GM12878 (cell line): ENCODE data around the gene ZNF341. TPM values are rescaled to one million over a fixed set of nuclear protein-coding genes. Genes with fewer than 3 reads are reported as not detected.

ENCODE experiments used
- ATAC-seq: fragments of 200-7000 bp; cut with Tn5 transposase; 3 replicates; pipeline ENCODE4 v1.9.1; 2020; ENCODE audit warnings: mild to moderate bottlenecking, moderate library complexity
- BruUV-seq: library from RNA; stranded (reverse); fragments of 400-500 nt; replicated peaks from 2 replicates; lab custom pipeline; 2021; lab: Mats Ljungman, UMichigan
- CTCF ChIA-PET: fragments of 300-600 bp; sonication (Branson Sonifier 250); formaldehyde crosslinking; extraction: SDS; loops from one replicate; lab custom pipeline; 2021; ENCODE audit warnings: inconsistent platforms; lab: Yijun Ruan, JAX
- POLR2A ChIA-PET: fragments of 350-600 bp; formaldehyde crosslinking; extraction: SDS; loops from one replicate; lab custom pipeline; 2021; ENCODE audit warnings: inconsistent platforms; lab: Charles Lee
- RAD21 ChIA-PET: fragments of 300-600 bp; sonication (Branson Sonifier 250); formaldehyde crosslinking; loops from one replicate; lab custom pipeline; 2023; ENCODE audit warnings: antibody characterized with exemption; ENCODE audit not compliant: unreplicated experiment; lab: Charles Lee
- SMC1A ChIA-PET: fragments of 300-600 bp; sonication (Branson Sonifier 250); formaldehyde crosslinking; loops from one replicate; lab custom pipeline; 2023; ENCODE audit not compliant: unreplicated experiment, uncharacterized antibody; lab: Charles Lee
- DNase-seq: peaks from one replicate; pipeline ENCODE4 v3.0.0-alpha.2; 2011; ENCODE audit warnings: low read depth, low spot score
- FAIRE-seq: peaks from 3 replicates; lab custom pipeline; 2011; peaks lifted over from hg19 to GRCh38; lab: Jason Lieb, UNC
- H2AFZ ChIP-seq: 2 replicates; pipeline ENCODE4 v1.6.0; 2011; ENCODE audit warnings: low read depth, low read length, control low read depth; ENCODE audit not compliant: control insufficient read depth
- H3K27ac ChIP-seq: 2 replicates; pipeline ENCODE4 v1.5.1; 2011; ENCODE audit warnings: control low read depth; ENCODE audit not compliant: control insufficient read depth, insufficient read depth
- H3K27me3 ChIP-seq, 2 experiments: replicated peaks in 1 of 2; 2 replicates each; pipeline versions ENCODE4 v1.6.0 to v1.6.1; 2011; ENCODE audit warnings: low read length in 1 of 2; ENCODE audit not compliant: control insufficient read depth in 2 of 2, insufficient read depth in 2 of 2
- H3K36me3 ChIP-seq, 2 experiments: 2 replicates each; pipeline ENCODE4 v1.5.1; 2011; ENCODE audit warnings: low read length in 1 of 2; ENCODE audit not compliant: control insufficient read depth in 2 of 2, insufficient read depth in 2 of 2
- H3K4me1 ChIP-seq: 2 replicates; pipeline ENCODE4 v1.6.1; 2011; ENCODE audit warnings: mild to moderate bottlenecking, low read length, moderate library complexity, mixed read lengths; ENCODE audit not compliant: control insufficient read depth, insufficient read depth
- H3K4me2 ChIP-seq: 2 replicates; pipeline ENCODE4 v1.6.0; 2011; ENCODE audit warnings: control low read depth; ENCODE audit not compliant: control insufficient read depth, insufficient read depth
- H3K4me3 ChIP-seq: fragments of 200-600 bp; sonication (generic); 2 replicates; pipeline ENCODE4 v1.5.1; 2016
- H3K79me2 ChIP-seq: 2 replicates; pipeline ENCODE4 v1.6.0; 2011; ENCODE audit warnings: low read length; ENCODE audit not compliant: control insufficient read depth, insufficient read depth
- H3K9ac ChIP-seq: 2 replicates; pipeline ENCODE4 v1.8.0; 2011; ENCODE audit warnings: low read length, control low read depth, mixed read lengths; ENCODE audit not compliant: control insufficient read depth, insufficient read depth
- H3K9me3 ChIP-seq: replicated peaks from 3 replicates; pipeline ENCODE4 v1.5.1; 2011; ENCODE audit warnings: mild to moderate bottlenecking, low read length; ENCODE audit not compliant: control insufficient read depth, insufficient read depth
- H4K20me1 ChIP-seq: 2 replicates; pipeline ENCODE4 v1.6.0; 2011; ENCODE audit not compliant: control insufficient read depth, insufficient read depth
- FOXK2 ChIP-seq: fragments of 450-650 bp; IDR thresholded peaks from 2 replicates; pipeline ENCODE4 v1.6.1; 2017; ENCODE audit warnings: mild to moderate bottlenecking, moderate library complexity
- POLR2AphosphoS2 ChIP-seq: IDR thresholded peaks from 2 replicates; pipeline ENCODE4 v1.6.1; 2011; ENCODE audit warnings: low read depth, mild to moderate bottlenecking, low read length, improper control_type of control experiment, moderate library complexity
- POU2F2 ChIP-seq: IDR thresholded peaks from 3 replicates; pipeline ENCODE4 v1.6.1; 2011; ENCODE audit warnings: low read depth, mild to moderate bottlenecking, low read length, borderline replicate concordance
- SMC3 ChIP-seq: IDR thresholded peaks from 2 replicates; pipeline ENCODE4 v1.6.1; 2011; ENCODE audit warnings: low read length, improper control_type of control experiment, borderline replicate concordance
- SPI1 ChIP-seq: IDR thresholded peaks from 2 replicates; pipeline ENCODE4 v1.6.1; 2011; ENCODE audit warnings: low read depth, mild to moderate bottlenecking, low read length, moderate library complexity, borderline replicate concordance; ENCODE audit not compliant: insufficient read depth
- TARDBP ChIP-seq: IDR thresholded peaks from 2 replicates; pipeline ENCODE4 v1.6.1; 2016; ENCODE audit warnings: borderline replicate concordance
- YBX1 ChIP-seq: fragments of 450-650 bp; IDR thresholded peaks from 2 replicates; pipeline ENCODE4 v1.6.1; 2016; ENCODE audit warnings: antibody characterized with exemption
- WGBS: methylation state at CpG from one replicate; pipeline ENCODE4 v1.1.6; 2016; ENCODE audit warnings: low lambda C conversion rate; ENCODE audit not compliant: insufficient replicate concordance, insufficient coverage; ENCODE audit errors: missing lambda C conversion rate; 5-methylcytosine and 5-hydroxymethylcytosine counted together
- in situ Hi-C: fragments of 300-500 bp; cut with MboI; formaldehyde crosslinking; loops from 9 replicates; pipeline ENCODE4 v1.14.3; 2018; ENCODE audit warnings: mixed read lengths
- intact Hi-C: fragments of 100-400 bp; cut with micrococcal nuclease; formaldehyde crosslinking; loops from one replicate; pipeline ENCODE4 v1.14.2; 2022; ENCODE audit not compliant: unreplicated experiment
- polyA plus RNA-seq, 11 experiments: library from polyadenylated mRNA; depleted of rRNA in 4 of 11; unstranded in 6 of 11; stranded (reverse) in 5 of 11; fragments of >200 nt; fragmentation: Nextera tagmentation in 4 of 11; fragmentation: Illumina TruSeq in 1 of 11; extraction: Ambion mirVana in 4 of 11; extraction: Trizol in 1 of 11; gene quantifications; 1 replicate in 1 of 11; 2 replicates in 10 of 11; pipeline versions ENCODE4 v1.2.1 to v1.2.3, GENCODE V29; 2011 to 2016; ENCODE audit warnings: inconsistent platforms in 2 of 11, missing spikeins in 2 of 11, low read depth in 1 of 11
- total RNA-seq, 4 experiments: library from RNA; depleted of rRNA in 3 of 4; stranded (reverse); fragments of >200 nt in 3 of 4; fragmentation: Illumina TruSeq in 1 of 4; extraction: Trizol in 1 of 4; gene quantifications; 2 replicates each; pipeline versions ENCODE4 v1.2.1 to v1.2.3, GENCODE V29; 2013 to 2021
- TF ChIP-seq, protein P1 (sequence below): fragments of 450-650 bp; IDR thresholded peaks from 2 replicates; pipeline ENCODE4 v1.6.1; 2017; ENCODE audit warnings: mild to moderate bottlenecking, low read depth, inconsistent platforms; ENCODE audit not compliant: poor library complexity, severe bottlenecking
- TF ChIP-seq, protein P2 (sequence below): fragments of 450-650 bp; formaldehyde crosslinking; IDR thresholded peaks from 2 replicates; pipeline ENCODE4 v1.4.0; 2020; ENCODE audit warnings: mild to moderate bottlenecking, moderate library complexity
- TF ChIP-seq, protein P3 (sequence below): fragments of 450-650 bp; IDR thresholded peaks from 2 replicates; pipeline ENCODE4 v1.6.1; 2018; ENCODE audit warnings: mild to moderate bottlenecking, low read depth, moderate library complexity; ENCODE audit not compliant: partially characterized antibody
- TF ChIP-seq, protein P4 (sequence below): fragments of 450-650 bp; IDR thresholded peaks from 2 replicates; pipeline ENCODE4 v1.6.1; 2016; ENCODE audit warnings: mild to moderate bottlenecking
- TF ChIP-seq, protein P5 (sequence below): IDR thresholded peaks from 2 replicates; pipeline ENCODE4 v1.6.1; 2012; ENCODE audit warnings: low read depth, low read length, improper control_type of control experiment

Gene ZNF341
- total and polyA plus RNA-seq, 10 of the 15 experiments (the other 5 are each of a cell fraction or from before 2014, with no cell fraction given), result 0.18 to 5.0 (median 2.6) TPM

DNA sequence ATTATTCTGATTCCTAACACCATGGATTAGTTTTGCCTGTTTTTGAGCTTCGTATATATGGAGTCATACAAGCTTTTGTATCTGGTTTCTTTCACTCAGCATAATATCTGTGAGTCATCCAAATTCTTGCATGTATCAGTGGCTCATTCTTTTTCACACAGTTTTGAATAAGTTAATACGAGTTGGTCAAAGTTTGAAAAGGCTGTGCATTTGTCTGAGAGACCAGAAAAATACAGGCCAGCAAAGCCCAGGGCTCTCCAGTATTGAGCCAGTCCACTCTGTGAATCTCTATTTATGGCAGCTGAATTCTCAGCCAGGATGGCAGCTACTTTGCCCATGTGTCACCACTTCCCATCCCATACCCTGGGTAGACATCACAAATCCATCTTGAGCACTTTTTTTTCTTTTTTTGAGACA, 72.1 kb downstream of the ZNF341 start (continued):
- TF ChIP-seq, protein P1, sequence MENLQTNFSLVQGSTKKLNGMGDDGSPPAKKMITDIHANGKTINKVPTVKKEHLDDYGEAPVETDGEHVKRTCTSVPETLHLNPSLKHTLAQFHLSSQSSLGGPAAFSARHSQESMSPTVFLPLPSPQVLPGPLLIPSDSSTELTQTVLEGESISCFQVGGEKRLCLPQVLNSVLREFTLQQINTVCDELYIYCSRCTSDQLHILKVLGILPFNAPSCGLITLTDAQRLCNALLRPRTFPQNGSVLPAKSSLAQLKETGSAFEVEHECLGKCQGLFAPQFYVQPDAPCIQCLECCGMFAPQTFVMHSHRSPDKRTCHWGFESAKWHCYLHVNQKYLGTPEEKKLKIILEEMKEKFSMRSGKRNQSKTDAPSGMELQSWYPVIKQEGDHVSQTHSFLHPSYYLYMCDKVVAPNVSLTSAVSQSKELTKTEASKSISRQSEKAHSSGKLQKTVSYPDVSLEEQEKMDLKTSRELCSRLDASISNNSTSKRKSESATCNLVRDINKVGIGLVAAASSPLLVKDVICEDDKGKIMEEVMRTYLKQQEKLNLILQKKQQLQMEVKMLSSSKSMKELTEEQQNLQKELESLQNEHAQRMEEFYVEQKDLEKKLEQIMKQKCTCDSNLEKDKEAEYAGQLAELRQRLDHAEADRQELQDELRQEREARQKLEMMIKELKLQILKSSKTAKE, result no peak
- TF ChIP-seq YBX1 (no peak), SPI1 (no peak), FOXK2 (no peak)
- TF ChIP-seq, all 136 proteins: peak for 0

DNA sequence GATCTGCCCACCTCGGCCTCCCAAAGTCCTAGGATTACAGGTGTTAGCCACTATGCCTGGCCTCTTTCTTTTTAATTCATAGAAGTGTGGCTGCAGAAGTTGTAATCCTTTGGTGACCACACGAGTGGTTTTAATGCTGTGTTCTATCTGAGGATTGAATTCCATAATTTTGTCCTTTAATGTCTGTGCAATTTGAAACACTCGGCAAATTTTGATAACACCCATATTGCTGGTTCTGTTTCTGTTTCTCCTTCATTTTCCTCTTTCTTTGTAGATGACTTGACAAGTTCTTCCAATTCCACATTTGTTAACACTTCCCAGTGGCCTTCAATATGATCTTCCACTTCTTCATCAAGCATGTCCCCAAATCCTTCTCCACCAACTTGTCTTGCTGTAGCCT, 76.6 kb downstream of the ZNF341 start:
- in situ Hi-C loops (no loop called here), intact Hi-C loops (no loop called here)
- POLR2A ChIA-PET, result no interaction called here
- Histone ChIP-seq H3K4me2 (no peak overlapping the region), H3K4me3 (no peak overlapping the region), H3K79me2 (peaks cover 22% of the 10 kb centered on the region), H3K27ac (no peak overlapping the region), H3K4me1 (no peaks in the 10 kb centered on the region), H4K20me1 (no peaks in the 10 kb centered on the region), H3K27me3 (no peaks in the 10 kb centered on the region), H3K9ac (no peak overlapping the region), H2AFZ (no peak overlapping the region), H3K9me3 (no peaks in the 10 kb centered on the region), H3K36me3 (no peaks in the 10 kb centered on the region)
- RAD21 ChIA-PET, result no interaction called here
- SMC1A ChIA-PET, result no interaction called here
- CTCF ChIA-PET, result no interaction called here
- ATAC-seq (no peak), DNase-seq (no peak), FAIRE-seq (no peak)
- 56% methylated on average over 3 of the region's 3 CpGs for WGBS
- BruUV-seq, result no TSS peak
- TF ChIP-seq, protein P2, sequence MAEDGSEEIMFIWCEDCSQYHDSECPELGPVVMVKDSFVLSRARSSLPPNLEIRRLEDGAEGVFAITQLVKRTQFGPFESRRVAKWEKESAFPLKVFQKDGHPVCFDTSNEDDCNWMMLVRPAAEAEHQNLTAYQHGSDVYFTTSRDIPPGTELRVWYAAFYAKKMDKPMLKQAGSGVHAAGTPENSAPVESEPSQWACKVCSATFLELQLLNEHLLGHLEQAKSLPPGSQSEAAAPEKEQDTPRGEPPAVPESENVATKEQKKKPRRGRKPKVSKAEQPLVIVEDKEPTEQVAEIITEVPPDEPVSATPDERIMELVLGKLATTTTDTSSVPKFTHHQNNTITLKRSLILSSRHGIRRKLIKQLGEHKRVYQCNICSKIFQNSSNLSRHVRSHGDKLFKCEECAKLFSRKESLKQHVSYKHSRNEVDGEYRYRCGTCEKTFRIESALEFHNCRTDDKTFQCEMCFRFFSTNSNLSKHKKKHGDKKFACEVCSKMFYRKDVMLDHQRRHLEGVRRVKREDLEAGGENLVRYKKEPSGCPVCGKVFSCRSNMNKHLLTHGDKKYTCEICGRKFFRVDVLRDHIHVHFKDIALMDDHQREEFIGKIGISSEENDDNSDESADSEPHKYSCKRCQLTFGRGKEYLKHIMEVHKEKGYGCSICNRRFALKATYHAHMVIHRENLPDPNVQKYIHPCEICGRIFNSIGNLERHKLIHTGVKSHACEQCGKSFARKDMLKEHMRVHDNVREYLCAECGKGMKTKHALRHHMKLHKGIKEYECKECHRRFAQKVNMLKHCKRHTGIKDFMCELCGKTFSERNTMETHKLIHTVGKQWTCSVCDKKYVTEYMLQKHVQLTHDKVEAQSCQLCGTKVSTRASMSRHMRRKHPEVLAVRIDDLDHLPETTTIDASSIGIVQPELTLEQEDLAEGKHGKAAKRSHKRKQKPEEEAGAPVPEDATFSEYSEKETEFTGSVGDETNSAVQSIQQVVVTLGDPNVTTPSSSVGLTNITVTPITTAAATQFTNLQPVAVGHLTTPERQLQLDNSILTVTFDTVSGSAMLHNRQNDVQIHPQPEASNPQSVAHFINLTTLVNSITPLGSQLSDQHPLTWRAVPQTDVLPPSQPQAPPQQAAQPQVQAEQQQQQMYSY, result no peak
- TF ChIP-seq SMC3 (no peak), POU2F2 (no peak), TARDBP (no peak), POLR2AphosphoS2 (no peak)
- TF ChIP-seq, protein P3, sequence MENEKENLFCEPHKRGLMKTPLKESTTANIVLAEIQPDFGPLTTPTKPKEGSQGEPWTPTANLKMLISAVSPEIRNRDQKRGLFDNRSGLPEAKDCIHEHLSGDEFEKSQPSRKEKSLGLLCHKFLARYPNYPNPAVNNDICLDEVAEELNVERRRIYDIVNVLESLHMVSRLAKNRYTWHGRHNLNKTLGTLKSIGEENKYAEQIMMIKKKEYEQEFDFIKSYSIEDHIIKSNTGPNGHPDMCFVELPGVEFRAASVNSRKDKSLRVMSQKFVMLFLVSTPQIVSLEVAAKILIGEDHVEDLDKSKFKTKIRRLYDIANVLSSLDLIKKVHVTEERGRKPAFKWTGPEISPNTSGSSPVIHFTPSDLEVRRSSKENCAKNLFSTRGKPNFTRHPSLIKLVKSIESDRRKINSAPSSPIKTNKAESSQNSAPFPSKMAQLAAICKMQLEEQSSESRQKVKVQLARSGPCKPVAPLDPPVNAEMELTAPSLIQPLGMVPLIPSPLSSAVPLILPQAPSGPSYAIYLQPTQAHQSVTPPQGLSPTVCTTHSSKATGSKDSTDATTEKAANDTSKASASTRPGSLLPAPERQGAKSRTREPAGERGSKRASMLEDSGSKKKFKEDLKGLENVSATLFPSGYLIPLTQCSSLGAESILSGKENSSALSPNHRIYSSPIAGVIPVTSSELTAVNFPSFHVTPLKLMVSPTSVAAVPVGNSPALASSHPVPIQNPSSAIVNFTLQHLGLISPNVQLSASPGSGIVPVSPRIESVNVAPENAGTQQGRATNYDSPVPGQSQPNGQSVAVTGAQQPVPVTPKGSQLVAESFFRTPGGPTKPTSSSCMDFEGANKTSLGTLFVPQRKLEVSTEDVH, result no peak
- TF ChIP-seq, protein P4, sequence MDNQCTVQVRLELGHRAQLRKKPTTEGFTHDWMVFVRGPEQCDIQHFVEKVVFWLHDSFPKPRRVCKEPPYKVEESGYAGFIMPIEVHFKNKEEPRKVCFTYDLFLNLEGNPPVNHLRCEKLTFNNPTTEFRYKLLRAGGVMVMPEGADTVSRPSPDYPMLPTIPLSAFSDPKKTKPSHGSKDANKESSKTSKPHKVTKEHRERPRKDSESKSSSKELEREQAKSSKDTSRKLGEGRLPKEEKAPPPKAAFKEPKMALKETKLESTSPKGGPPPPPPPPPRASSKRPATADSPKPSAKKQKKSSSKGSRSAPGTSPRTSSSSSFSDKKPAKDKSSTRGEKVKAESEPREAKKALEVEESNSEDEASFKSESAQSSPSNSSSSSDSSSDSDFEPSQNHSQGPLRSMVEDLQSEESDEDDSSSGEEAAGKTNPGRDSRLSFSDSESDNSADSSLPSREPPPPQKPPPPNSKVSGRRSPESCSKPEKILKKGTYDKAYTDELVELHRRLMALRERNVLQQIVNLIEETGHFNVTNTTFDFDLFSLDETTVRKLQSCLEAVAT, result no peak
- TF ChIP-seq, protein P5, sequence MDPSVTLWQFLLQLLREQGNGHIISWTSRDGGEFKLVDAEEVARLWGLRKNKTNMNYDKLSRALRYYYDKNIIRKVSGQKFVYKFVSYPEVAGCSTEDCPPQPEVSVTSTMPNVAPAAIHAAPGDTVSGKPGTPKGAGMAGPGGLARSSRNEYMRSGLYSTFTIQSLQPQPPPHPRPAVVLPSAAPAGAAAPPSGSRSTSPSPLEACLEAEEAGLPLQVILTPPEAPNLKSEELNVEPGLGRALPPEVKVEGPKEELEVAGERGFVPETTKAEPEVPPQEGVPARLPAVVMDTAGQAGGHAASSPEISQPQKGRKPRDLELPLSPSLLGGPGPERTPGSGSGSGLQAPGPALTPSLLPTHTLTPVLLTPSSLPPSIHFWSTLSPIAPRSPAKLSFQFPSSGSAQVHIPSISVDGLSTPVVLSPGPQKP, result no peak
